Central memory CD8-positive, alpha-beta T cell (primary cell): ENCODE measurements around the gene MREG.

ENCODE experiments used
- ATAC-seq: fragments of 150-1000 bp; cut with Tn5 transposase; replicated peaks from 2 replicates; pipeline ENCODE4 v1.10.0; 2022; ENCODE audit warnings: mild to moderate bottlenecking, moderate FRiP score, moderate number of reproducible peaks; ENCODE audit not compliant: poor library complexity, severe bottlenecking; ENCODE audit errors: extremely low read depth
- DNase-seq, 2 donors: peaks; one replicate each; pipeline ENCODE4 v3.0.0; 2021; ENCODE audit warnings: low spot score in 2 of 2
- H3K27ac Mint-ChIP-seq: one replicate; pipeline ENCODE4 v1.8.0; 2022; ENCODE audit warnings: low read depth, mild to moderate bottlenecking, moderate library complexity, mixed read lengths
- H3K27me3 Mint-ChIP-seq: one replicate; pipeline ENCODE4 v1.8.0; 2022; ENCODE audit warnings: mixed read lengths
- H3K36me3 Mint-ChIP-seq: one replicate; pipeline ENCODE4 v1.8.0; 2022; ENCODE audit warnings: mild to moderate bottlenecking, moderate library complexity, mixed read lengths; ENCODE audit not compliant: insufficient read depth
- H3K4me1 Mint-ChIP-seq: one replicate; pipeline ENCODE4 v1.8.0; 2022; ENCODE audit warnings: mixed read lengths
- H3K4me3 Mint-ChIP-seq: one replicate; pipeline ENCODE4 v1.8.0; 2022; ENCODE audit warnings: mild to moderate bottlenecking, moderate library complexity, mixed read lengths
- H3K9me3 Mint-ChIP-seq: one replicate; pipeline ENCODE4 v1.8.0; 2022; ENCODE audit warnings: mixed read lengths

Gene MREG

GRCh38 chr2:215914777-215915165 is 98.6 kb downstream of the MREG start:
- Mint-ChIP-seq H3K4me3 (no peak overlapping the region), H3K27me3 (peaks cover 61% of the 10 kb centered on the region), H3K27ac (no peak overlapping the region), H3K9me3 (no peaks in the 10 kb centered on the region), H3K36me3 (no peaks in the 10 kb centered on the region), H3K4me1 (no peaks in the 10 kb centered on the region)
- no peak for ATAC-seq
- DNase-seq: no peak

DNA sequence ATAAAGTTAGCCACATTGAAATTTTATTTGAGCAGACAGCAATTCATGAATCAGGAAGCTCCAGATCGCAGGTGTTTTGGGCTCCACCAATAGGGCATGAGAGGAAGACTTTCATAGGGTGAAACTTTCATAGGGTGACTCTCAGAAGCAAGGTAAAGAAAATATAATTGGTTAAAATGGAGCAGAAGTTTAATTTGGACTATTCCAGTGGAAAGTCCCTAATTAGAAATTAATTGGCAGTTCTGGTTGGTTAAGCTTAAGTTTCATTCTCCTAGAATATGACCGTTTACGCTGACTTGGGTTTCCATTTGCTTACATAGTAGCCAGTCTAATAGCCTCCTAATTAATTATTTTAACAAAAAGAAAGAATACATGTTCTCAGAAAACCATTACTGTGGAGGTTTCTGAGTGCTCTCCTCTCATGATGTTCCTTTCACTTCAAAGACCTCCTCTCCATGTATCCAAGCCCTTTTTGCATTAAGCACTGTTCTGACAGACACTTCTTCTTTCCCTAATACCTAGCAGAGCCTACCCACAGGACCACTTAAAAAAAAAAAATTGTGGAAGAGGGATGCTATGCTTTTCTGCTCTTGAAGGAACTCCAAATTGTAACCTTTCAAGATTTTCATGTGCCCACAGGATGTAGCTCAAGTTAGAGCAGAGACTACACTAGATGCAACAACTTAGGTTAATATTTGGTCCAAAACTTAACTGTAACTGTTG is 99.1 kb downstream of the MREG start:
- Mint-ChIP-seq H3K4me1 (no peaks in the 10 kb centered on the region), H3K4me3 (no peak overlapping the region), H3K9me3 (no peaks in the 10 kb centered on the region), H3K27me3 (peaks cover 61% of the 10 kb centered on the region), H3K27ac (no peak overlapping the region), H3K36me3 (no peaks in the 10 kb centered on the region)
- no peak for DNase-seq
- ATAC-seq: no peak

DNA sequence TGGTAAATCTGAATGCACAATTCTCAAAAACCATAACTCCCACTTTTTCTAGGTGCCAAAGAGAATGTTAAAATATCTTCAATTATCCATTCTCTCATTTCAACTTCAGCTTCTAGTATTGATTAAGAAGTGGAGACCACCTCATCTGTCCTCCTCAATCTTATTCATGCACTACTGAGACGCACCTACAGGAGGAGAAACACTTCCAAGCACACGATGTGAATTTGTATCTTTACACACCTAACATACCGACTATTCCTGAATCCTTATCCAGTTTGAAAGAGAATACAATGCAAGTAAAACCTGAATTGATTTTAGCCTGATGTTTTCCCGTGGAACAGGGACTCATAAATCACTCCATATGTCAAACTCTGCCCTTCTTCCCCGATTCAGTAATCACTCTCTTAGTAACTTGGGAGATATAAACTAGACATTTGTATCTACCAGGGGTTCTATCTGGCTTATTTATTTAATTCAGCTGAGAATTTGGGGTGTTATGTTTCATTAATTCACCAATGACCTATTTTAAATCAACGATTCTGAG is 101.0 kb downstream of the MREG start:
- Mint-ChIP-seq H3K27ac (no peak overlapping the region), H3K9me3 (no peaks in the 10 kb centered on the region), H3K4me3 (no peak overlapping the region), H3K36me3 (no peaks in the 10 kb centered on the region), H3K4me1 (no peaks in the 10 kb centered on the region), H3K27me3 (peaks cover 66% of the 10 kb centered on the region)
- ATAC-seq (no peak), DNase-seq (no peak)

DNA sequence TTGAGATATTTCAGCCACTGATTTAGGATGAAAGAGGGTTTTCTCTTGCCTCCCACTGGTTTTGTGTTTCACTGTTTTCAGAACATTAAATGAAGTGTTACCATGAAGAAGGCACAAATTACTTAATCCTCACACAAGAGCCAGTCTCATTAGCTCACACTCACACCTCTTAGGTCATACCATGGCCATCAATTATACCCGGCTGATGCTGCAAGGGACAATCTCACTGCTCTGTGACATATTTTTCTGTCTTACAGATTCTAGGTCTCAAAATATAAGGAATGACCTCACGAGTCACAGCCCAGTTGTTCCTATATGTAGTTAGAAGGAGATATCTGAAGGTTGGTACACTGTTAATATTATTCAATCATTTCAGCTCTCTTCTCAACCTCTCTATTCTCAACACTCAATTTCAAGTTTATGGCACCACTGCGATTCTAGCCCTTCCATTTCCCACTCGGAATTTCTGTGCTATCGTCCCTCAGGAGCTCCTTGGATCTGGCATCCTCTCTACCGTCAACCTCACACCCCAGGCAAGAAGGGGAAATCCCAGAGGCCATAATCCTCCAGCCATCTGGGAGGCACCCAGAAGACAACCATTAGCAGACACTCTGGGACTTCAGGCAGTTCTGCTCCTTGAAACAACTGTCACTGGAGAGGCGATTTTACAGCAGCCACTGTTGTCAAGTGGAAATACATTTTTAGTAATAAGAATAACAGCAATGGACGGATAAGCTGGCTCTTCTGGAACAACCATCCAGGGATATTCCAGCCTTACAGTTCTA is 101.9 kb downstream of the MREG start:
- Mint-ChIP-seq H3K27me3 (peaks cover 74% of the 10 kb centered on the region), H3K36me3 (no peaks in the 10 kb centered on the region), H3K4me3 (no peak overlapping the region), H3K27ac (no peak overlapping the region), H3K4me1 (no peaks in the 10 kb centered on the region), H3K9me3 (no peaks in the 10 kb centered on the region)
- ATAC-seq (no peak), DNase-seq (no peak)

GRCh38 chr2:215910180-215910579 is 103.2 kb downstream of the MREG start:
- Mint-ChIP-seq H3K27me3 (peaks cover 68% of the 10 kb centered on the region), H3K27ac (no peak overlapping the region), H3K9me3 (no peaks in the 10 kb centered on the region), H3K36me3 (no peaks in the 10 kb centered on the region), H3K4me3 (no peak overlapping the region), H3K4me1 (no peaks in the 10 kb centered on the region)
- DNase-seq: no peak
- ATAC-seq: no peak

DNA sequence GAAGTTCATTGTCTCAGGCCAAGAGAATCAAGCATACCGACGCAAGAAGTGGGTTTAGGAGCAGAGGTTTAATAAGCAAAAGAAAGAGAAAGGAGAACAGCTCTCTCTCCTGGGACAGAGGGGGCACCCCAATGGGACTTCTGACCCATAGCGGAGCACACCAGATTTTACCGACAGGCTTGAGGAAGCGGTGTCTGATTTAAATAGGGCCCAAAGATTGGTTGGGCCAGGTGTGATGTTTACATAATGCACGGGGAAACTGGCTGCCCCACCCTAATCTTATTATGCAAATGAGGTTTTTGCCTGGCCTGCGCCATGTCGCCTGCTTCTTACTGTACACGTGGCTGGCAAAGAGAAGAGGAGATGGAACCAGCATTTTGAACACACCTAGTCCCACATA is 106.2 kb downstream of the MREG start:
- H3K27ac Mint-ChIP-seq: no peak overlapping the region
- H3K4me1 Mint-ChIP-seq: no peaks in the 10 kb centered on the region
- ATAC-seq: no peak
- H3K27me3 Mint-ChIP-seq: peaks cover 80% of the 10 kb centered on the region
- no peak for DNase-seq
- H3K4me3 Mint-ChIP-seq: no peak overlapping the region
- H3K9me3 Mint-ChIP-seq: no peaks in the 10 kb centered on the region
- H3K36me3 Mint-ChIP-seq: no peaks in the 10 kb centered on the region

DNA sequence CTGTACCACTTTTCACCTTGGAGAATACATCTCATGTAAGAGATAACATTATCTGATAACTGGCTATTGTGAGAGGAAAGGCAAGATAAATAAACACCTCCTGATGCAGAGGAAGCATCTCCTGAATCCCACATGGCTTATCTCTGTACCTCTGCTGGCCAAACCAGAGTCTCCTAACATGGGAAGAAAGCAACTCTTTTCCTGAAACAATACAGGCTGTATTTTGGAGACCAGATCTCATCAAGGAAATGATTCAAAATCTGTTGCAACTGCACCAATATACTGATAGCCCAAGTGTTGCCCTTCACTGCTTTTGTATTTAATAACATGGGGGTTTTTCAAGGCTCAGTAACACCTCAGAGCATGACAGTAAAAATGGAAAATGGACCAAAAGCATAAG is 106.9 kb downstream of the MREG start:
- ATAC-seq: no peak
- peaks cover 80% of the 10 kb centered on the region for H3K27me3 Mint-ChIP-seq
- no peaks in the 10 kb centered on the region for H3K36me3 Mint-ChIP-seq
- H3K27ac Mint-ChIP-seq: no peak overlapping the region
- H3K9me3 Mint-ChIP-seq: no peaks in the 10 kb centered on the region
- H3K4me3 Mint-ChIP-seq: no peak overlapping the region
- H3K4me1 Mint-ChIP-seq: no peaks in the 10 kb centered on the region
- DNase-seq: no peak

DNA sequence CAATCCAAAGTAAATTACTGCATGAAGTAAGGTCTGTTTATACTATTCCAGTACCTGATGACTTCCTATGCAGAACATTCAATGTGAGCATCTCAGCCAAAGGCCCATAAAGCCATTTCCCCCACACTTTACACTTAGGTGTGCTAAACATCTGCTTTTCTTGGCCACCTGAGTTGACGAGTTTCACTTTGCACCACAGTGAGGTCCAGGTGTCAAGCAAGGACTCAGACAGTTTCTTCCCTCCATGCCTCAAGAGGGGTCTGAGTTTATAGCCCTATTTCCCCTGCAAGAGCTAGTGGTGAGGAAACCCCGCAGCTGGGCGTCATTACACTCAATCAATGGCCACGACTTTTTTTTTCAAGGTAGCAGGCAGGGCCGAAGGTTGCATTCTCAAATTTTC is 107.7 kb downstream of the MREG start:
- Mint-ChIP-seq H3K9me3 (no peaks in the 10 kb centered on the region), H3K36me3 (no peaks in the 10 kb centered on the region), H3K27me3 (peaks cover 83% of the 10 kb centered on the region), H3K4me1 (peaks cover 5% of the 10 kb centered on the region), H3K4me3 (no peak overlapping the region), H3K27ac (no peak overlapping the region)
- ATAC-seq: no peak
- no peak for DNase-seq

GRCh38 chr2:215904101-215904500 is 109.2 kb downstream of the MREG start:
- Mint-ChIP-seq H3K4me3 (no peak overlapping the region), H3K36me3 (no peaks in the 10 kb centered on the region), H3K27me3 (peaks cover 79% of the 10 kb centered on the region), H3K27ac (no peak overlapping the region), H3K4me1 (peaks cover 5% of the 10 kb centered on the region), H3K9me3 (no peaks in the 10 kb centered on the region)
- ATAC-seq (no peak), DNase-seq (no peak)

DNA sequence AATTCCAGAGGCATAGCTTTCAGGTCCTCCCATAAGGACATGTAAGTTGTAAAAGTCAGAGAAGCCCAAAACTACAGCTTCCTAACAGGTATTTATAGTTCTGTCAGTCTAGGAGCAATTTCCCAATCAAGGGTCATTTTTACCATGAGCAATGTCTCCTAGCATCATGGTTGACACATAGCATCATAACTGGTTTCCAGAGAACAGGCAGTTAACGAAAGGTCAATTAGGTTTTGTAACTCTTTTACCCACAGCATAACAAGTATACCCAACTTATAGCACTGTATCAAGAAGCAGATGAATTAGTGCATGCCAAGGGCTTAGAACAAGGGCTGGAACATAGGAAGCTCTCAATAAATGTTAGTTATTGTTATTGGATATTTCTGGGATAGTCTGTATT is 110.1 kb downstream of the MREG start:
- Mint-ChIP-seq H3K27me3 (peaks cover 79% of the 10 kb centered on the region), H3K4me1 (peaks cover 5% of the 10 kb centered on the region), H3K4me3 (no peak overlapping the region), H3K27ac (no peak overlapping the region), H3K9me3 (no peaks in the 10 kb centered on the region), H3K36me3 (no peaks in the 10 kb centered on the region)
- DNase-seq (no peak), ATAC-seq (no peak)

DNA sequence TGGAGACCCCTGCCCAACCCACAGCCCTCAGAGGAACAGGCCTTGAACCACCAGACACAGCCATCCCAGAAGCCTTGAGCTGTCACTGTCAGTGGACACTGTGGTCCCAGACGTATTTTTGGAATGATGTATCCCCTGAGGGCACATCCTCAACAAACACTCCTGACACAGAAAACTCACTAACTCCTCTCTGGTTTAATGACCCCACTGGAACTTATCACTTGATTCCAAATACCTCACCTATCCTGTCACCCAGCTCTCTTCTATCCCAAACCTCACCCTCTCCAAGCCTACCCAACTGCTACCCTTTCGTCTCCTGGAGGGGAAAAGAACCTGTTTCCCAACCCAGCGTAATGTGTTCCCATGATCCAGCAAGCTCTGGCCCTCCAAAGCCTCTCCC is 111.6 kb downstream of the MREG start:
- ATAC-seq: no peak
- H3K36me3 Mint-ChIP-seq: no peaks in the 10 kb centered on the region
- H3K27ac Mint-ChIP-seq: no peak overlapping the region
- DNase-seq: no peak
- no peaks in the 10 kb centered on the region for H3K9me3 Mint-ChIP-seq
- peaks cover 5% of the 10 kb centered on the region for H3K4me1 Mint-ChIP-seq
- no peak overlapping the region for H3K4me3 Mint-ChIP-seq
- peaks cover 79% of the 10 kb centered on the region for H3K27me3 Mint-ChIP-seq

- H3K27ac Mint-ChIP-seq: no peak overlapping the region
- no peak overlapping the region for H3K4me3 Mint-ChIP-seq
- DNase-seq: no peak
- H3K4me1 Mint-ChIP-seq: peaks cover 5% of the 10 kb centered on the region
- ATAC-seq: no peak
- no peaks in the 10 kb centered on the region for H3K9me3 Mint-ChIP-seq
- no peaks in the 10 kb centered on the region for H3K36me3 Mint-ChIP-seq
- peaks cover 82% of the 10 kb centered on the region for H3K27me3 Mint-ChIP-seq
Measured at GRCh38 chr2:215900843-215901242, 112.5 kb downstream of the MREG start.

- H3K4me3 Mint-ChIP-seq: no peak overlapping the region
Measured at GRCh38 chr2:215900203-215900611, 113.1 kb downstream of the MREG start.

More at GRCh38 chr2:215900203-215900611, 113.1 kb downstream of the MREG start:
- Mint-ChIP-seq H3K36me3 (no peaks in the 10 kb centered on the region), H3K4me1 (peaks cover 5% of the 10 kb centered on the region), H3K27ac (no peak overlapping the region), H3K9me3 (no peaks in the 10 kb centered on the region), H3K27me3 (peaks cover 87% of the 10 kb centered on the region)
- no peak for ATAC-seq
- no peak for DNase-seq
